K562 (cell line): ENCODE results near the gene ZBTB46. TPM values are rescaled to one million over a fixed set of nuclear protein-coding genes. Genes with fewer than 3 reads are reported as not detected.

Source experiments
- ATAC-seq: fragments of 200-7000 bp; cut with Tn5 transposase; 3 replicates; pipeline ENCODE4 v1.9.1; 2020; ENCODE audit warnings: moderate library complexity
- BruUV-seq: library from RNA; stranded (reverse); fragments of 400-500 nt; replicated peaks from 2 replicates; lab custom pipeline; 2021; lab: Mats Ljungman, UMichigan
- CTCF ChIA-PET: fragments of 300-600 bp; formaldehyde crosslinking; extraction: SDS; loops from one replicate; lab custom pipeline; 2021; ENCODE audit warnings: low intra/inter-chr PET ratio; lab: Yijun Ruan, JAX
- POLR2A ChIA-PET: fragments of 300-600, 350-650 bp; sonication (Branson Sonifier 250); formaldehyde crosslinking; extraction: SDS; loops from one replicate; lab custom pipeline; 2021; ENCODE audit warnings: antibody characterized with exemption, inconsistent platforms; lab: Yijun Ruan, JAX
- DNase-seq, 4 experiments: peaks; one replicate each; pipeline versions ENCODE4 v3.0.0 to v3.0.0-alpha.2; 2011 to 2018; ENCODE audit warnings: low spot score in 3 of 4, mixed read lengths in 3 of 4; ENCODE audit errors: extremely low read depth in 1 of 4
- FAIRE-seq: peaks from 2 replicates; lab custom pipeline; 2011; peaks lifted over from hg19 to GRCh38; lab: Jason Lieb, UNC
- H2AFZ ChIP-seq: 2 replicates; pipeline ENCODE4 v1.6.0; 2011; ENCODE audit warnings: low read depth, low read length, control low read depth, inconsistent platforms
- H3K27ac ChIP-seq: fragments of 200-600 bp; 3 replicates; pipeline ENCODE4 v1.8.0; 2011; ENCODE audit warnings: low read depth, mild to moderate bottlenecking, control low read depth, inconsistent platforms, low read length, moderate library complexity, mixed read lengths; ENCODE audit errors: extremely low read depth
- H3K27me3 ChIP-seq, 2 experiments: fragments of 300-600 bp in 1 of 2; 2 replicates in 1 of 2; 3 replicates in 1 of 2; pipeline versions ENCODE4 v1.6.0 to v1.8.0; 2011; ENCODE audit warnings: inconsistent platforms in 2 of 2, low read length in 2 of 2, mild to moderate bottlenecking in 1 of 2, mixed read lengths in 1 of 2, moderate library complexity in 1 of 2; ENCODE audit not compliant: control insufficient read depth in 2 of 2, insufficient read depth in 2 of 2
- H3K36me3 ChIP-seq: fragments of 300-600 bp; 3 replicates; pipeline ENCODE4 v1.8.0; 2011; ENCODE audit warnings: mild to moderate bottlenecking, low read length, inconsistent platforms; ENCODE audit not compliant: control insufficient read depth, insufficient read depth
- H3K4me1 ChIP-seq, 2 experiments: fragments of 200-600 bp in 1 of 2; replicated peaks in 1 of 2; 2 replicates in 1 of 2; 3 replicates in 1 of 2; pipeline versions ENCODE4 v1.5.1 to v1.8.0; 2011; ENCODE audit warnings: inconsistent platforms in 2 of 2, low read length in 2 of 2, mild to moderate bottlenecking in 1 of 2, mixed read lengths in 1 of 2, moderate library complexity in 1 of 2; ENCODE audit not compliant: control insufficient read depth in 2 of 2, insufficient read depth in 2 of 2
- H3K4me2 ChIP-seq: 2 replicates; pipeline ENCODE4 v1.6.1; 2011; ENCODE audit warnings: low read length, control low read depth, inconsistent platforms, mixed read lengths; ENCODE audit not compliant: insufficient read depth
- H3K4me3 ChIP-seq: fragments of 200-600 bp; sonication (generic), shearing (Covaris generic); 2 replicates; pipeline ENCODE4 v1.5.1; 2016; ENCODE audit warnings: control low read depth, inconsistent platforms
- H3K79me2 ChIP-seq: fragments of 200-600 bp; 3 replicates; pipeline ENCODE4 v1.8.0; 2011; ENCODE audit warnings: low read length, inconsistent platforms; ENCODE audit not compliant: control insufficient read depth, insufficient read depth
- H3K9ac ChIP-seq, 2 experiments: 2 replicates each; pipeline versions ENCODE4 v1.6.0 to v1.6.1; 2011; ENCODE audit warnings: low read depth in 2 of 2, low read length in 2 of 2, control low read depth in 1 of 2, inconsistent platforms in 1 of 2, mild to moderate bottlenecking in 1 of 2, mixed read lengths in 1 of 2; ENCODE audit not compliant: insufficient read depth in 1 of 2
- H3K9me1 ChIP-seq: one replicate; pipeline ENCODE4 v1.6.0; 2011; ENCODE audit warnings: inconsistent platforms, mild to moderate bottlenecking, low read length, moderate library complexity; ENCODE audit not compliant: control insufficient read depth, insufficient read depth
- H3K9me3 ChIP-seq: replicated peaks from 2 replicates; pipeline ENCODE4 v1.5.1; 2011; ENCODE audit warnings: low read depth, low read length, inconsistent platforms; ENCODE audit not compliant: control insufficient read depth, insufficient read depth
- H4K20me1 ChIP-seq: replicated peaks from 2 replicates; pipeline ENCODE4 v1.6.1; 2011; ENCODE audit warnings: low read length, inconsistent platforms, mixed read lengths; ENCODE audit not compliant: control insufficient read depth, insufficient read depth
- DLX4 ChIP-seq: fragments of 250-450 bp; sonication (Bioruptor Pico); IDR thresholded peaks from 2 replicates; pipeline ENCODE4 v1.6.1; 2021; ENCODE audit warnings: mild to moderate bottlenecking
- POLR2A ChIP-seq: fragments of 450-650 bp; conservative IDR thresholded peaks from 2 replicates; pipeline ENCODE4 v1.6.1; 2016
- POLR2G ChIP-seq: fragments of 200-400 bp; formaldehyde crosslinking; IDR thresholded peaks from 2 replicates; pipeline ENCODE4 v1.6.1; 2017; ENCODE audit warnings: low read depth, mild to moderate bottlenecking, antibody characterized with exemption, low read length, moderate library complexity
- RBFOX2 ChIP-seq: fragments of 200-400 bp; formaldehyde crosslinking; IDR thresholded peaks from 2 replicates; pipeline ENCODE4 v1.6.1; 2017; ENCODE audit warnings: low read depth, mild to moderate bottlenecking, low read length, moderate library complexity
- RFX1 ChIP-seq: fragments of 450-650 bp; IDR thresholded peaks from 2 replicates; pipeline ENCODE4 v1.6.1; 2016; ENCODE audit warnings: mild to moderate bottlenecking, moderate library complexity
- SRSF3 ChIP-seq: fragments of 200-400 bp; formaldehyde crosslinking; IDR thresholded peaks from 2 replicates; pipeline ENCODE4 v1.6.1; 2016; ENCODE audit warnings: mild to moderate bottlenecking, low read length, moderate library complexity; ENCODE audit not compliant: insufficient read depth
- STAT5A ChIP-seq: IDR thresholded peaks from 2 replicates; pipeline ENCODE4 v1.6.1; 2012; ENCODE audit warnings: low read length, inconsistent platforms, borderline replicate concordance
- WGBS: fragments of 100-300 bp; shearing (Covaris generic); methylation state at CpG from one replicate; pipeline ENCODE4 v1.1.6; 2016; ENCODE audit warnings: low coverage, mixed read lengths; ENCODE audit not compliant: insufficient coverage; ENCODE audit errors: missing lambda C conversion rate; 5-methylcytosine and 5-hydroxymethylcytosine counted together
- in situ Hi-C: fragments of 300-500 bp; cut with MboI; formaldehyde crosslinking; loops from 4 replicates; pipeline ENCODE4 v1.15.0; 2018; ENCODE audit warnings: inconsistent platforms, mixed read lengths
- intact Hi-C: fragments of 100-400 bp; cut with micrococcal nuclease; formaldehyde crosslinking; loops from 2 replicates; pipeline ENCODE4 v1.14.2; 2022
- polyA plus RNA-seq, 8 experiments: library from polyadenylated mRNA; depleted of rRNA in 4 of 8; stranded (reverse) in 5 of 8; unstranded in 3 of 8; fragments of >200 nt; fragmentation: Nextera tagmentation in 2 of 8; fragmentation: Illumina TruSeq in 1 of 8; extraction: Ambion mirVana in 2 of 8; extraction: Trizol in 1 of 8; gene quantifications; 2 replicates each; pipeline versions ENCODE4 v1.2.1 to v1.2.3, GENCODE V29; 2011 to 2014; ENCODE audit warnings: inconsistent platforms in 1 of 8, missing spikeins in 1 of 8
- total RNA-seq, 7 experiments: library from RNA; depleted of rRNA in 6 of 7; stranded (reverse); fragments of >200 nt in 6 of 7; fragmentation: Illumina TruSeq in 2 of 7; extraction: Trizol in 2 of 7; gene quantifications; 2 replicates each; pipeline versions ENCODE4 v1.2.1 to v1.2.3, GENCODE V29; 2011 to 2021; ENCODE audit warnings: low replicate concordance in 1 of 7
- TF ChIP-seq, protein P1 (sequence below), 2 experiments: IDR thresholded peaks; 2 replicates each; pipeline ENCODE4 v1.6.1; 2012; ENCODE audit warnings: improper control_type of control experiment in 2 of 2, low read depth in 2 of 2, low read length in 2 of 2, borderline replicate concordance in 1 of 2

The ZBTB46 gene
- total and polyA plus RNA-seq, 9 of the 15 experiments (the other 6 are each of a cell fraction or from before 2014, with no cell fraction given), result 0.29 to 4.1 (median 1.1) TPM

GRCh38 chr20:63702751-63703470, 128.2 kb downstream of the ZBTB46 start:
- Histone ChIP-seq H3K9ac (peak overlapping the region in 1 of 2 experiments; percentile 36; a peak in 1 of 4 replicates), H3K79me2 (peaks cover 30% of the 10 kb centered on the region), H4K20me1 (peaks cover 16% of the 10 kb centered on the region), H3K4me3 (no peak overlapping the region), H2AFZ (no peak overlapping the region), H3K36me3 (peaks cover 39% of the 10 kb centered on the region), H3K4me1 (peaks cover 15 to 81% of the 10 kb centered on the region in 2 experiments), H3K9me1 (no peaks in the 10 kb centered on the region), H3K27ac (no peak overlapping the region), H3K4me2 (no peak overlapping the region), H3K9me3 (no peaks in the 10 kb centered on the region), H3K27me3 (no peaks in the 10 kb centered on the region)
- WGBS, result 78% methylated on average over 12 of the region's 13 CpGs
- no TSS peak for BruUV-seq
- CTCF ChIA-PET, result no interaction called here
- FAIRE-seq (no peak), ATAC-seq (no peak), DNase-seq (peak in 2 of 4 experiments; percentile 3 to 8)
- in situ Hi-C loops (no loop called here), intact Hi-C loops (loop anchor here (10.0 kb wide), 2 partner anchors 82 to 168 kb away; partner anchors contain the start of gene PTK6)
- TF ChIP-seq STAT5A (no peak), POLR2A (peak; percentile 50; the same call in 1 of the 2 replicates)
- POLR2A ChIA-PET, result interaction anchor here (0.7 to 0.8 kb wide), 2 partner anchors 78 to 167 kb away, joined by 3 read pairs; no protein-coding TSS in a partner anchor

DNA sequence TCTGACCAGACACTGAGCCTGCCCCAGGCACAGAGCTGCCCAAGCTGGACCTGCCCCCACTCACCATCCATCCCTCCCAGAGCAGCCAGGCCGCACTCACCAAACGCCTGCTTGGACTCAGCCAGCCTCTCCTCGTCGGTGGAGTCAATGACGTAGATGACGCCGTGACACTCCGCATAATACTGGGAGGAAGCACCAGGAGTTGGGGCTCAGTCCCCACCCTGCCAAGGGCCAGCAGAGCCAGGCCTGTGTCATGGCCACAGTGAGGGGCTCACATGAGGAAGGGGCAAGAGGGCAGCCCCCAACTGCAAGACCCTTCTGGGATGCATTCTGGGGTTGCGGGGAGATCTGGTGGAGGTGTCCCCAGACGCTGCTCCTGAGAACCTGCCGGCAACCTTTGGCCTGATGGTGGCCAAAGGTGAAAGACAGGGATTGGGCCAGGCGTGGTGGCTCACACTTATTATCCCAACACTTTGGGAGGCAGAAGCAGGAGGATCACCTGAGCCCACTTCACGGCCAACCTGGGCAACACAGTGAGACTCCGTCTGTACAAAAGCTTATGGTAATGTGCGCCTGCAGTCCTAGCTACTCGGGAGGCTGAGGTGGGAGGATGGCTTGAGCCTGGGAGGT, 128.9 kb downstream of the ZBTB46 start:
- DNase-seq (peak in 1 of 4 experiments; percentile 2), FAIRE-seq (no peak), ATAC-seq (no peak)
- POLR2A ChIA-PET, result interaction anchor here (1.3 kb wide), 1 partner anchor 75 kb away, joined by 3 read pairs; the partner anchor contains the start of gene GMEB2
- Histone ChIP-seq H3K9ac (peak overlapping the region in 1 of 2 experiments; percentile 81; a peak in 2 of 4 replicates), H3K27me3 (no peaks in the 10 kb centered on the region), H3K4me2 (no peak overlapping the region), H4K20me1 (peaks cover 16% of the 10 kb centered on the region), H2AFZ (no peak overlapping the region), H3K4me3 (no peak overlapping the region), H3K27ac (no peak overlapping the region), H3K9me3 (no peaks in the 10 kb centered on the region), H3K4me1 (peaks cover 15 to 79% of the 10 kb centered on the region in 2 experiments), H3K79me2 (peaks cover 23% of the 10 kb centered on the region), H3K9me1 (no peaks in the 10 kb centered on the region), H3K36me3 (peaks cover 38% of the 10 kb centered on the region)
- in situ Hi-C loops (no loop called here), intact Hi-C loops (loop anchor here (10.0 kb wide), 2 partner anchors 83 to 167 kb away; partner anchors contain the start of gene PTK6)
- TF ChIP-seq, protein P1, sequence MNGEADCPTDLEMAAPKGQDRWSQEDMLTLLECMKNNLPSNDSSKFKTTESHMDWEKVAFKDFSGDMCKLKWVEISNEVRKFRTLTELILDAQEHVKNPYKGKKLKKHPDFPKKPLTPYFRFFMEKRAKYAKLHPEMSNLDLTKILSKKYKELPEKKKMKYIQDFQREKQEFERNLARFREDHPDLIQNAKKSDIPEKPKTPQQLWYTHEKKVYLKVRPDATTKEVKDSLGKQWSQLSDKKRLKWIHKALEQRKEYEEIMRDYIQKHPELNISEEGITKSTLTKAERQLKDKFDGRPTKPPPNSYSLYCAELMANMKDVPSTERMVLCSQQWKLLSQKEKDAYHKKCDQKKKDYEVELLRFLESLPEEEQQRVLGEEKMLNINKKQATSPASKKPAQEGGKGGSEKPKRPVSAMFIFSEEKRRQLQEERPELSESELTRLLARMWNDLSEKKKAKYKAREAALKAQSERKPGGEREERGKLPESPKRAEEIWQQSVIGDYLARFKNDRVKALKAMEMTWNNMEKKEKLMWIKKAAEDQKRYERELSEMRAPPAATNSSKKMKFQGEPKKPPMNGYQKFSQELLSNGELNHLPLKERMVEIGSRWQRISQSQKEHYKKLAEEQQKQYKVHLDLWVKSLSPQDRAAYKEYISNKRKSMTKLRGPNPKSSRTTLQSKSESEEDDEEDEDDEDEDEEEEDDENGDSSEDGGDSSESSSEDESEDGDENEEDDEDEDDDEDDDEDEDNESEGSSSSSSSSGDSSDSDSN (IDR thresholded peaks at IDR 0.05; ENCODE audit: borderline replicate concordance in 1 of 2, low read depth in 2 of 2, low read length in 2 of 2), result no peak
- TF ChIP-seq POLR2G, result peak; percentile 74
- peak; percentile 37 for TF ChIP-seq RBFOX2
- no peak for TF ChIP-seq RFX1
- TF ChIP-seq DLX4 (CRISPR knock-in tag), result no peak
- no peak for TF ChIP-seq SRSF3
- CTCF ChIA-PET, result no interaction called here
- WGBS, result 82% methylated on average over 16 of the region's 16 CpGs
- BruUV-seq, result no TSS peak
